ENCODE measurements around the gene LRMDA. TPM values are rescaled to one million over a fixed set of nuclear protein-coding genes. Genes with fewer than 3 reads are reported as not detected.

The LRMDA gene
- total RNA-seq, 1 experiment from 2014 or later, result not detected

GRCh38 chr10:76111404-76111803 lies 680.0 kb downstream of the LRMDA start:
- in situ Hi-C loops (cut with HindIII; ENCODE audit: low sequenced_read_pairs), result no loop called here
- DNase-seq (ENCODE audit: low spot score), result no peak

DNA sequence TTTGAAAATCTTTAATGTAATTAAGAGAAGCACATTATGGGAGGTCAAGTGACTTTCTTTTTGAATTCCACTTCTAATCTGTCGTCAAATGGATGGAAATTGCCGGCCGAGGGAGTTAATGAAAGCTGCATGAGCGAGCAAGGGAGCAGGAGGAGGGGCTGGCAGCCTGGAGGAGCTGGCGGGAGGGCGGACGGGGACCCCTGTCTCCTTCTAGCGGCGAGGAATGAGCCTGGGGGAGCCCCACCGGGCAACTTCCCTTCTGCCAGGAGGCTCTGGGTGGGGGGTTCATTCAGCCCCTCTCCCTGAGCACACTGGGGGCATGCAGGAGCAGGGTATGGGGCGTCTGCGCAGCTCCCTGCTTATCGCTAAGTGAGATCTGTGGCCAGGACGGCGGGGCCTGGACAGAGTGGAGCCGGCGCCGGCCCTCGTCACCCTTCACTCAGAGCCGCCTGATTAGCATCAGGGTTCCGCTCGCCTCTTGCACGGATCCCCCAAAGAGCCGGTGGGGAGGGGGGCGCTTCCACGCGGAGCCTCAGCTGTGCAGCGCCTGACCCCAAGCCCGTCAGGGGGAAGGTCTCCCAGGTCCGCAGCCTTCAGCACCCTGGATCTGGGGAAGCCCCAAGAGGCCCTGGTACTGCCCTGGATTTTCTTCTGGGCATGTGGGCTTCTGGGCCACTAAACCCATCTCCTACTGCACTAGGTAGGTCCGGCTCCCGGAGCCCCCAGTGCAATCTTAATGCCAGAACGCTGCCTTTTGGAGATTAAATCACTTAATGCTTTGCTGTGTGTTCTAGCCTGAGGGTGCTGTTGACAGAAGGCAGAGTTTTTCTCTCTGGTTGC lies 680.8 kb downstream of the LRMDA start:
- no peak for DNase-seq (ENCODE audit: low spot score)
- in situ Hi-C loops (cut with HindIII; ENCODE audit: low sequenced_read_pairs), result no loop called here

- in situ Hi-C loops (cut with HindIII; ENCODE audit: low sequenced_read_pairs), result no loop called here
- DNase-seq (ENCODE audit: low spot score), result no peak
Observed at GRCh38 chr10:76112826-76113150, 681.4 kb downstream of the LRMDA start.

- in situ Hi-C loops (cut with HindIII; ENCODE audit: low sequenced_read_pairs), result no loop called here
- no peak for DNase-seq (ENCODE audit: low spot score)
Observed at GRCh38 chr10:76113952-76114351, 682.5 kb downstream of the LRMDA start.

DNA sequence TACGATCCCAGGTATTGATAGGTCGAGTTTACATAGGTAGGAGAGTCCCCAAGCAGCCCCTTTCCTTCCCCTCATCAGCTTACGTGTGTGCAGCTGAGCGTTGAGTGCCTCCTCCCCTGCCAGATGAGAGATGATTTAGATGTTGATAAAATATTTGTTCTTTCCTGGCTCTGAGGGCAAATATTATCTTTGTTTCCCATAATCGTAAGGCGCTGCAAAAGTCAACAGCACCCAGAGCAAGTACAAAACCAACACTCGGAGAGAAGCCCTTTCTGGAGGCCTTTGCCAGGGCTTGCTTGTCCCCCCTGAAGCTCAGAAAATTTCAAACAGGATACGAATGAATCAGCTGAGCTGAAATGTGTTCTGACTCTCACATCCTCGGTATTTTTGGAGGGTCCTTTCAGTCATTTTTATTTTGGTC lies 683.2 kb downstream of the LRMDA start:
- in situ Hi-C loops (cut with HindIII; ENCODE audit: low sequenced_read_pairs), result no loop called here
- no peak for DNase-seq (ENCODE audit: low spot score)

GRCh38 chr10:76115131-76115470 lies 683.7 kb downstream of the LRMDA start:
- DNase-seq (ENCODE audit: low spot score), result no peak
- in situ Hi-C loops (cut with HindIII; ENCODE audit: low sequenced_read_pairs), result no loop called here

GRCh38 chr10:76115471-76116155 lies 684.2 kb downstream of the LRMDA start:
- no peak for DNase-seq (ENCODE audit: low spot score)
- in situ Hi-C loops (cut with HindIII; ENCODE audit: low sequenced_read_pairs), result no loop called here

DNA sequence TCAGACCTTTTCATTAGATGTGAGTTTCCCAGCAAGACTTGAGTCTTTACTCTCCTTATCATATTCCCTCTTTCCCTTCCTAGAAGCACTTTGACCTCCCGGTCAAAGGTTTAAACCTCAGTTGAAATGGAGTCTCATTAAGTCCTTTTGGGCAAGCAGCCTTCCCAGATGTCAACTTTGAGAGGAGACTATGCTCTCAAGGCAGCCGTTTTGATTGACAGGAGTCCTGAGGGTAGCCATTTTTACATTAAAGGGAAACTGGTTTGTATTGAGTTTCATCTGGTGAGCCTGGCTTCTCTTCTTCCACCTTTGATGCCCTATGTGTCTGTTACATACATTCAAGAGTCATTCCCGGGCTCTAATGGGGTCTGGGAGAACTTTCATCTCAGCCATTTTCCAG lies 685.1 kb downstream of the LRMDA start:
- DNase-seq (ENCODE audit: low spot score), result no peak
- in situ Hi-C loops (cut with HindIII; ENCODE audit: low sequenced_read_pairs), result no loop called here

DNA sequence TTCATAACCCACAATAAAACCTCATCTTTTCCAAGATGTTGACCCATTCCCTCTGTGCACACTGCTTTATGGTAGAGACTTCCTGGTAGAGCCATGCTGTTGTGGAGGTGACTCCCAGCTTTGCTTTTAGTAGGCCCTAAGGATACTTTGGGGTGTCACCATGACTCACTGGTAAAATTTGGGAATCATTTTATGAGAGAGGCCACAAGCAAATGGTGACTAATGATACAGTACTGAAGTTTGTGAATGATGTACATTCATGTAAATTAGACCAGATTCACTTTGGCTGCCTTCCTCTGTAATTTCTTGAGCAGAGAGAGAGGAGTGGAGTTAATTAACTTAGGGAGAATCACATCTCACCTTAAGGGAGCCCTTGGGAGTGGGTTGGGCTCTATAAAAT lies 686.5 kb downstream of the LRMDA start:
- in situ Hi-C loops (cut with HindIII; ENCODE audit: low sequenced_read_pairs), result no loop called here
- DNase-seq (ENCODE audit: low spot score), result no peak

DNA sequence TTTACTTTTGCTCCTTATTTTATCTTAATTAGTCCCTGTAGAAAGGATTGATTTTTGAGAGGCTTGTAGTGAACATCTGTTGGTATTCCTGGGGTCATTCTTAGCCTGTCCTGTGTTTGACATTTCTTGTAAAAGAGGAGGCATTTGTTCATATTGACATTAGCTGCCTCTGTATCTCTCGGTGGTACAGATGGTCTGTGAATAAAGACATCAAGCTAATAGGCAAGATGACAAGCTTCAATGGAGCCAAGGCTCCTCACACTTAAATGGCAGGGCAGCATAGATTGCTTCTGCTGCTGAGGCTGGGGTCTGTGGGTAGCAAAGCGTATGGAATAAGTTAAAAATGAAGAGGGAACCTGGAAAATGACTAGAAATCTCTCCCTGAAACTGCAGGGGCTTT lies 687.6 kb downstream of the LRMDA start:
- DNase-seq (ENCODE audit: low spot score), result no peak
- in situ Hi-C loops (cut with HindIII; ENCODE audit: low sequenced_read_pairs), result no loop called here

- DNase-seq (ENCODE audit: low spot score), result no peak
- in situ Hi-C loops (cut with HindIII; ENCODE audit: low sequenced_read_pairs), result no loop called here
Observed at GRCh38 chr10:76119515-76119914, 688.1 kb downstream of the LRMDA start.

- DNase-seq (ENCODE audit: low spot score), result peak; percentile 84
- in situ Hi-C loops (cut with HindIII; ENCODE audit: low sequenced_read_pairs), result no loop called here
Observed at GRCh38 chr10:76122056-76122455, 690.6 kb downstream of the LRMDA start.

DNA sequence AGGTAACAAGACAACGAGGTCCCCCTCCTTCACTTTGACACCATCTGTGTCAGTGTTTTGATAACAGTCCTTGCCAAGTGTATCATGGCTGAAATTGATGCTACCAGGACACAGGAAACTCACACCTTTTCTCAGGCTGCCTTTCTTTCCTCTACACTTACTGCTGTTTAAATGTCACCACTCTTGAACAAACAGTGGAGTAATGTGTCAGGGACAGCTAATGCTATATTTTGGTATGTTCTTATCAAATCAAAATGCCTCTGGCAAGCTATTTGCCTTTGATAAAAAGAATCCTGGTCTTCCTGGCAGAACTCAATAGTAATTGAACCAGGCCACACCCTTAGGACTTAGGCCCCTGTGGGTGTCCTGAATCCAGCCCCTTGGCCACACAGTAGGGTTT lies 692.9 kb downstream of the LRMDA start:
- in situ Hi-C loops (cut with HindIII; ENCODE audit: low sequenced_read_pairs), result no loop called here

GRCh38 chr10:76125900-76126299 lies 694.5 kb downstream of the LRMDA start:
- no peak for DNase-seq (ENCODE audit: low spot score)
- in situ Hi-C loops (cut with HindIII; ENCODE audit: low sequenced_read_pairs), result no loop called here

More for the DNA sequence above, 692.9 kb downstream of the LRMDA start:
- DNase-seq (ENCODE audit: low spot score), result peak; percentile 82

DNA sequence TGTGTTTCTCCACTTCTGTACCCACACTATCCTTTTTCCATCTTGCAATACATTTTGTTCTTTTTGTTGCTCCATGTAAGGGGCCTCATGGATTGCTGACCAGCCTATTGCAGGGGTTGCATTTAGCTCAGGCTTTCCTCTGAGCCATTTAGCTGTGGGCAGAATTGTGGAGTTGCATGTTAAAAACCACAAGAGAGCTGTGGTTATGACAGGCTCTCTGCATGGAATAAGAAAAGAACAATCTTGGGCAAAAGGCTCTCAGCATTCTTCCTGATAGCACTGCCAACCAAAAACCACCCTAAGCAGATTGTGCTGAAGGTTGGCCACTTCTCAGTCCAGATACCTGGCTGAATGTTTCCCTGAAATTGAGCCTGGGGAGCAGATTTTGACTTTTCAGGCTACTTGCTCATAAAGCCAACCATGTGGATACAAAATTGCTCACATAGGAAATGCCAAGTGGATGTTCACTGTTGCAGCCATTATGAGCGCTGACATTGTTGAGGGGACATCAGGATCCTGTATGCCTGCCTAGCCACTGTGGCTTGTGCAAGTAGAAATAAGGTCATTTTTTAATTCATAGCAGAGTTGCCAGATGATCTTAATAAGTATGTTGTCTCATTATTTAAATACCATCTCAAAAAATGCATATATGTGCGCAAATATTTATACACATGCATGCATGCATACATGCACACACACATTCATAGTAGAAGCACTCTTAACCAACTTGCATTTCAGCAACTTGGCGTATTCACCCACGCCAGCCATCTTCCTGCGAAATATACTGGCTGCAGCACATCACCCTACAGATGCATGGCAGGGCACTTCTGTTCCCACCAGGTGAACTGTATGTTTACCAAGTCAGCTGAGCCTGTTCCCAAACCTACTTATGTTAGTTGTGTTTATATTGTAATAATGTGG lies 695.4 kb downstream of the LRMDA start:
- DNase-seq (ENCODE audit: low spot score), result peak; percentile 90
- in situ Hi-C loops (cut with HindIII; ENCODE audit: low sequenced_read_pairs), result no loop called here

GRCh38 chr10:76127984-76128589 lies 696.7 kb downstream of the LRMDA start:
- in situ Hi-C loops (cut with HindIII; ENCODE audit: low sequenced_read_pairs), result no loop called here
- DNase-seq (ENCODE audit: low spot score), result peak; percentile 30

DNA sequence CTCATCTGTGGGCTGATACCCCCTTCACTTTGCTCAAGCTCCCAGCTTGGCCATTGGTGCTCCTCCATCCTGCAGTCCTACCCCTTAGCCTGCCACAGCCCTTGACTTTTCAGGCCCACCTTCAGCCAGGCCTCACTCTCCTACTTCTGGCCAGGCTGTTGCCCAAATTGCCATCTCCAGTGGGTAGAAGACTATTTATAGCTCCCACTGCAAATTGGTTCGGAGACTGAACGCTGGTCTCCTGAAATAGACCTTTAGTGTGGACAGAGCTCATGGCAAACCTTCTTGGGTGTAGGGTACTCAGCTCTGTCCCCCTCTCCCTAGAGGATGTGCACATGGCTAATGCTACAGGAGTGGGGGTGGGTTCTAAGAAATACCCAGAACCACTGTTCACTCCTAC lies 697.8 kb downstream of the LRMDA start:
- no peak for DNase-seq (ENCODE audit: low spot score)
- in situ Hi-C loops (cut with HindIII; ENCODE audit: low sequenced_read_pairs), result no loop called here

DNA sequence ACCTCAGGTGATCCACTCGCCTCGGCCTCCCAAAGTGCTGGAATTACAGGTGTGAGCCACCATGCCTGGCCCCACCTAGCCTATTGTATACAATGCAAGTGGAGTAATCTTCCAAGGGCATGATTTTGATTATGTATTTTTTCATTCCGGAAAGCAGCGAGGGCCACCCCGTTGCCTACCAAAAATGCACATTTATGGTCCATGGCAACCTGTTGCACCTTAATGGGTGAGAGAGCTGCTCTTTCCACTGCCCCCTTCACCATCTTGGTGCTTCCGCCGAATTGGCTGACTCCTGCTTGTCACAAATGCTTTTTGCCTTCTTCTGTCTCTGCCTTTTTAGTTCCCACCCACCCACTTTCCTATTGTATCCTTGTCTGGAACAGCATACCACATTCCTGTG lies 699.5 kb downstream of the LRMDA start:
- in situ Hi-C loops (cut with HindIII; ENCODE audit: low sequenced_read_pairs), result no loop called here
- DNase-seq (ENCODE audit: low spot score), result no peak

DNA sequence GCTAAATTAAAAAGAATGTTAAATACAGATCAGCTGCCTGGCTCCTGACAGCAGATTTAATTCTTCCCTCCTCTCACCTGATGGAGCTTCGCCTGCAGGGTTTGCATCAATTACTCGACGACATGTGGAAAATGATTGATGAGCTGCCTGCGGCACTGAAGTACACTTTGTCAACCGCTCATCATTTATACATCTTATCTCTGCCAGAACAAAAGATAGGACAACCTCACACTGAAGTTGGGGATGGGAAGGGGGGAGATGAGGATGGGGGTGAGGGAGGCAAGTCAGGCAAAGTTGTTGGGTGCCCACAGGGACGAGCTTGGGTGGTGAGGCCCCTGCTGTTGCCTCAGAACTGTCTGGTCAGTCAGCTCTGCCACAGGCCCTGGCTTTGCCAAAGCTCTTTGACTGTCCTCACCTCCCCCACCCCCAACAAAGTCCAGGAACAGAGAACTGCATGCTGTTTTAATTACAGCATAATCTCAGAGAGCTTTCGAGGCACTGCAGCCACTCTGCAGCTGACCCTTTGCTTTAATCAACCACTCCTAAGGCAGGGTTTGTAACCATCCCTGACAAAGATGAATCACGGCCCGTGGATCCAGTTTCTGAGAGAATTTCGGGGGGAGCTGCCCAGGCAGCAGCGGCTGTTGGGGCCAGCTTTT lies 702.3 kb downstream of the LRMDA start:
- in situ Hi-C loops (cut with HindIII; ENCODE audit: low sequenced_read_pairs), result no loop called here
- no peak for DNase-seq (ENCODE audit: low spot score)
